ENCODE data around the gene SCGN.

Gene SCGN, protein sequence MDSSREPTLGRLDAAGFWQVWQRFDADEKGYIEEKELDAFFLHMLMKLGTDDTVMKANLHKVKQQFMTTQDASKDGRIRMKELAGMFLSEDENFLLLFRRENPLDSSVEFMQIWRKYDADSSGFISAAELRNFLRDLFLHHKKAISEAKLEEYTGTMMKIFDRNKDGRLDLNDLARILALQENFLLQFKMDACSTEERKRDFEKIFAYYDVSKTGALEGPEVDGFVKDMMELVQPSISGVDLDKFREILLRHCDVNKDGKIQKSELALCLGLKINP

DNA sequence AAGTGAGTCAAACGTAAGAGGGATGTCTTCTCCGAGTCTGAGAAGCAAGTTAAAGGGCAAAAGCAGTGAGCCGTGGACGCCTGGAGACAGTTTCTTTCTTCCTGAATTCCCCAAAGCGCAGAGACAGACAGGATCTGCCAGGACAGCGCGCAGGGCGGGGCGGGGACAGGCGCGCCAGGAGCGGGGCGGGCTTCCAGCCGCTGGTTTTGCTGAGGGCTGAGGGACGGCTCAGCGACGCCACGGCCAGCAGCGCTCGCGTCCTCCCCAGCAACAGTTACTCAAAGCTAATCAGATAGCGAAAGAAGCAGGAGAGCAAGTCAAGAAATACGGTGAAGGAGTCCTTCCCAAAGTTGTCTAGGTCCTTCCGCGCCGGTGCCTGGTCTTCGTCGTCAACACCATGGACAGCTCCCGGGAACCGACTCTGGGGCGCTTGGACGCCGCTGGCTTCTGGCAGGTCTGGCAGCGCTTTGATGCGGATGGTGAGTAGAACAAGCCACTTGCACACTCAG lies at the start of gene SCGN:
Gene SCGN (plus strand): TSS at position 209 of the 509 bp plus-strand sequence. CDS start 189 bp downstream, at position 398.
- H3K9me3 ChIP-seq (ENCODE audit: control insufficient read depth, low read length), result no peaks in the 10 kb centered on the region
- peak; percentile 64 for DNase-seq (ENCODE audit: low read depth)
- H3K9ac ChIP-seq (ENCODE audit: low read length), result no peak within 1 kb of the TSS
- peaks cover 32% of the 10 kb centered on the region for H3K4me1 ChIP-seq (ENCODE audit: control insufficient read depth, insufficient read depth, low read length)
- H3K4me3 ChIP-seq (ENCODE audit: low read length), result peak within 1 kb of the TSS; percentile 69
- H3K27me3 ChIP-seq (replicated peaks; ENCODE audit: control insufficient read depth, insufficient read depth, low read length), result peaks cover 33% of the 10 kb centered on the region
- H3K36me3 ChIP-seq (ENCODE audit: control insufficient read depth, insufficient read depth, low read length, severe bottlenecking), result no peaks in the 10 kb centered on the region

DNA sequence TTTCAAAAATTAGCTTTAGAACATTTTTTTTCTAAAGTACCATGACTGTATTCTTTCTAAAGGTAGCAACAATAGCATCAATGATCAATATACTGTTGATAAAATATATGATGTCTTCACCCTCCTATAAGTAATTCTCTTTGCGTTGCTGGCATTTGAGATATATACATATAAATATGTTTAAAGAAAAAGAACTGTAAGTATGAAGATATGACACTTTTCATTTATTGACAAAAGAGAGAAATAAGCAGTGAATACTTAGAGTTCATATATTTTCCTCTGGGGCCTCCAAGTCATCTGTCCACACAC lies 49.4 kb upstream of the SCGN start:
- Histone ChIP-seq H3K36me3 (ENCODE audit: control insufficient read depth, insufficient read depth, low read length, severe bottlenecking) (no peaks in the 10 kb centered on the region), H3K4me3 (ENCODE audit: low read length) (no peak overlapping the region), H3K4me1 (ENCODE audit: control insufficient read depth, insufficient read depth, low read length) (peaks cover 8% of the 10 kb centered on the region), H3K9ac (ENCODE audit: low read length) (no peak overlapping the region), H3K9me3 (ENCODE audit: control insufficient read depth, low read length) (no peaks in the 10 kb centered on the region), H3K27me3 (replicated peaks; ENCODE audit: control insufficient read depth, insufficient read depth, low read length) (no peaks in the 10 kb centered on the region)
- no peak for DNase-seq (ENCODE audit: low read depth)

DNA sequence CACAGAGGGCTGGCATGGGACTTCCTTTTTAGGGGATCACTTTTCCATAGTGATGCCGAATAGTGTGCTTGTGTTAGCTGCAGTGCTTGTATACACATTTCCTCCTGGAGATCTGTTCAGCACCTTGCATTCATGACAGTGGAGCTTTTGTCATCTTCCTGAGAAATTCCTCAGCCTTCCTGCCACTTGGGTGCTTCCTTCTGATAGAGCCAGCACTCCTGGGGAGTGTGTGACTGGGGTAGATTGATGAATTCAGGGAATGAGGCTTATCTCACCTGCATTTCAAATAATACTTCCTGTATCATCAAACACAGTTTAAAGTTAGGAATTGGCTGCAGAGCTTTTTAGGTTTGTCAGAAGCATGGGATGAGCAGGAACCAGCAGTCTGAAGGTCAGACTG lies 48.8 kb upstream of the SCGN start:
- Histone ChIP-seq H3K36me3 (ENCODE audit: control insufficient read depth, insufficient read depth, low read length, severe bottlenecking) (no peaks in the 10 kb centered on the region), H3K4me3 (ENCODE audit: low read length) (no peak overlapping the region), H3K9ac (ENCODE audit: low read length) (no peak overlapping the region), H3K4me1 (ENCODE audit: control insufficient read depth, insufficient read depth, low read length) (peaks cover 12% of the 10 kb centered on the region), H3K27me3 (replicated peaks; ENCODE audit: control insufficient read depth, insufficient read depth, low read length) (no peaks in the 10 kb centered on the region), H3K9me3 (ENCODE audit: control insufficient read depth, low read length) (no peaks in the 10 kb centered on the region)
- DNase-seq (ENCODE audit: low read depth), result no peak

DNA sequence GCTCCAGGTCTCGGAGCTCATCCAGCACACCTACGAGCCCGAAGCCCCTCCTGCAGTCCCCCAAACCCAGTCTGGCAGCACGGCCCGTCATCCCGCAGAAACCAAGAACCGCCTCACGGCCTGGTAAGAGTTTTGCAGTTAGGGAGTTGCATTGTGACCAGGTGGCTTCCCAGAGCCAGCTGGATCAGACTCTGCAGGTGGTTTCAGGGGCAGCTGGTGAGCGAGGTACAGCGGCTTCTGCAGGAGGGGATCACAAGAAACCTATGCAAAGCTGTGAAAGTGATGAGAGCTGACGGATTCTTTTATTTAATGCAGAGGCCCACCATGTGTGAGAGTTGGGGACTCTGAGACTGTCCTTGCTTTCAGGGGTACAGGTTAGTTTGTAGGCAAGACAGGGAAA lies 45.9 kb upstream of the SCGN start:
- H3K4me1 ChIP-seq (ENCODE audit: control insufficient read depth, insufficient read depth, low read length), result peaks cover 12% of the 10 kb centered on the region
- no peak overlapping the region for H3K4me3 ChIP-seq (ENCODE audit: low read length)
- no peak for DNase-seq (ENCODE audit: low read depth)
- no peaks in the 10 kb centered on the region for H3K9me3 ChIP-seq (ENCODE audit: control insufficient read depth, low read length)
- H3K36me3 ChIP-seq (ENCODE audit: control insufficient read depth, insufficient read depth, low read length, severe bottlenecking), result peaks cover 7% of the 10 kb centered on the region
- no peak overlapping the region for H3K9ac ChIP-seq (ENCODE audit: low read length)
- H3K27me3 ChIP-seq (replicated peaks; ENCODE audit: control insufficient read depth, insufficient read depth, low read length), result no peaks in the 10 kb centered on the region

DNA sequence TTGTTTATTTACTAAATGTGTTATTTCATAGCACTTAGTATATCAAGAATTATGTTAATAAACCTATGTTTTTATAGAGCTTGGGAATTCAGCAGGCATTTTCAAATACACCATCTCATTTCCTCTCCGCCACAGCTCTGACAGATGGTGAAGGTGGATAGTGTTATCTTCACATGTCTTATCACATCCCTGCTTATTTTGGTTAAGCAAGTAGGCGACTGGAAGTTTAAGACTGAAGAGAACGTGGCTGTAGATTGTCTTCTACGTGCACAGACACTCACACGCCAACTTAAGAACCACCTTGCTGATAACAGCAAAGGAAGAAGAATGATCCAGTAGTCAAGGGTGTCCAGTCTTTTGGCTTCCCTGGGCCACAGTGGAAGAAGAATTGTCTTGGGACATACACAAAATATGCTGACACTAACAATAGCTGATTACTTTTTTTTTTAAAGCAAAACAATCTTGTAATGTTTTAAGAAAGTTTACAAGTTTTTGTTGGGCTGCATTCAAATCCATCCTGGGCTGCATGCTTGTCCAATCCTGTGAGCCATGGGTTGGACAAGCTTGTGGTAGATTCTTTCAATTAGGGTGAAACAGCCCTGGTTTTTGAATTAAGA lies 43.3 kb upstream of the SCGN start:
- Histone ChIP-seq H3K36me3 (ENCODE audit: control insufficient read depth, insufficient read depth, low read length, severe bottlenecking) (peaks cover 7% of the 10 kb centered on the region), H3K27me3 (replicated peaks; ENCODE audit: control insufficient read depth, insufficient read depth, low read length) (no peaks in the 10 kb centered on the region), H3K9ac (ENCODE audit: low read length) (no peak overlapping the region), H3K4me3 (ENCODE audit: low read length) (no peak overlapping the region), H3K4me1 (ENCODE audit: control insufficient read depth, insufficient read depth, low read length) (peaks cover 8% of the 10 kb centered on the region), H3K9me3 (ENCODE audit: control insufficient read depth, low read length) (no peaks in the 10 kb centered on the region)
- DNase-seq (ENCODE audit: low read depth), result no peak

DNA sequence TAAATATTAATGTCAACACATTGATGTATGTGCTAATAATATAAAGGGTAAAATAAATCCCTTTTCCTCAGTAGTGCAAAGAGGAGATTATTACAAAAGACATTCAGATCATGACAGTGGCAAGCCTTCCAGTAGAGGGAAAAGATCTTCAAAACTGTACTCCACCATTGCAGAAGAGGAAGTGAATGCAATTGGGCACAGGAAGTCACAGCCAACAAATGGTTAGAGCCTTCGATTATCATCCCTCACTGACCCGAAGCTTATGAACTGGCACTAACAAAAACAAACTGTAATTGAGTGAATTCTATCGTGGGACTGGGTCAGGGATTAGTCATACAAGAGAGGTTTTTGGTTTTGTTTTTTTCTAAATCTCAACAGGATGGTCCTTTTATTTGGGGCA lies 39.3 kb upstream of the SCGN start:
- no peak for DNase-seq (ENCODE audit: low read depth)
- Histone ChIP-seq H3K9ac (ENCODE audit: low read length) (no peak overlapping the region), H3K27me3 (replicated peaks; ENCODE audit: control insufficient read depth, insufficient read depth, low read length) (no peaks in the 10 kb centered on the region)

DNA sequence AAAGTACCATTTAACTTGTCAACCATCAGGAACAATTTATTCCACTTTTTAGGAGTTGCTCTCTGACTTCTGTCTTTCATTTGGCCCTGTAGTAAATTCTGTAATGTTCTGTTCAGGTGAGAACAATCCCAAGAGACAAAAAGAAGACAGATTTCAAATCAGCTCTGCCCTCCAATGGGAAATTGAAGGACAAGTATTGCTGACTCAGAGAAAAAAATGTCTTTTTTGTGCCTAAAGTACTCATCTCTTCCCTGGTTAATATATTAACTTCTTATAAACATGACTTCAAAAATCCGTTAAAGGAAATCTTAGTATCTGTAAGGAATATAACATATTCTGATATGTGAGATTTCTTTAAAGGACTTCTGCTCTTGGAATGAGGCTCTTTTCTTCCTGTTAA lies 38.6 kb upstream of the SCGN start:
- Histone ChIP-seq H3K9ac (ENCODE audit: low read length) (no peak overlapping the region), H3K4me3 (ENCODE audit: low read length) (no peak overlapping the region), H3K36me3 (ENCODE audit: control insufficient read depth, insufficient read depth, low read length, severe bottlenecking) (peaks cover 7% of the 10 kb centered on the region), H3K4me1 (ENCODE audit: control insufficient read depth, insufficient read depth, low read length) (no peaks in the 10 kb centered on the region), H3K27me3 (replicated peaks; ENCODE audit: control insufficient read depth, insufficient read depth, low read length) (no peaks in the 10 kb centered on the region), H3K9me3 (ENCODE audit: control insufficient read depth, low read length) (no peaks in the 10 kb centered on the region)
- no peak for DNase-seq (ENCODE audit: low read depth)

More for the DNA sequence above, 39.3 kb upstream of the SCGN start:
- Histone ChIP-seq H3K4me3 (ENCODE audit: low read length) (no peak overlapping the region), H3K4me1 (ENCODE audit: control insufficient read depth, insufficient read depth, low read length) (peaks cover 3% of the 10 kb centered on the region), H3K9me3 (ENCODE audit: control insufficient read depth, low read length) (no peaks in the 10 kb centered on the region), H3K36me3 (ENCODE audit: control insufficient read depth, insufficient read depth, low read length, severe bottlenecking) (peaks cover 7% of the 10 kb centered on the region)

DNA sequence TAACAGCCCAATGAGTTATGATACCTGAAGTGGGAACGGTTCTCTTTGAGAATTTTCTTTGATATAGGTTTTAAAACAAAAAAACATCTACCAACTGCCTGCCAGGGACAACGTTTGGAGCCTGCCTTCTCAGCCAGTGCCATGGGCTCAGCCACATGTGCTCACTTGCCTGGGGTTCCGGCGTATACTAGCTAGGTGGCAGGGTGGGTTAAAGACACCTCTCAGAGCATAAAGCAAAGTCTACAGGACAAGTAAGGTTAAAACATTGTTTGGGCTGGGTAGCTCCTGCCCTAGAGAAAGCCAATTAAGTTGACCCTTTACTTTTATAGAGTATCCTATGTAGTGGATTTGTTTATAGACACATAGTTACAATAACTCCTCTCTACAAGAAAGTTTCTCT lies 38.0 kb upstream of the SCGN start:
- H3K36me3 ChIP-seq (ENCODE audit: control insufficient read depth, insufficient read depth, low read length, severe bottlenecking), result peaks cover 7% of the 10 kb centered on the region
- no peak overlapping the region for H3K9ac ChIP-seq (ENCODE audit: low read length)
- H3K4me1 ChIP-seq (ENCODE audit: control insufficient read depth, insufficient read depth, low read length), result no peaks in the 10 kb centered on the region
- H3K27me3 ChIP-seq (replicated peaks; ENCODE audit: control insufficient read depth, insufficient read depth, low read length), result no peaks in the 10 kb centered on the region
- DNase-seq (ENCODE audit: low read depth), result no peak
- H3K9me3 ChIP-seq (ENCODE audit: control insufficient read depth, low read length), result no peaks in the 10 kb centered on the region
- H3K4me3 ChIP-seq (ENCODE audit: low read length), result no peak overlapping the region

DNA sequence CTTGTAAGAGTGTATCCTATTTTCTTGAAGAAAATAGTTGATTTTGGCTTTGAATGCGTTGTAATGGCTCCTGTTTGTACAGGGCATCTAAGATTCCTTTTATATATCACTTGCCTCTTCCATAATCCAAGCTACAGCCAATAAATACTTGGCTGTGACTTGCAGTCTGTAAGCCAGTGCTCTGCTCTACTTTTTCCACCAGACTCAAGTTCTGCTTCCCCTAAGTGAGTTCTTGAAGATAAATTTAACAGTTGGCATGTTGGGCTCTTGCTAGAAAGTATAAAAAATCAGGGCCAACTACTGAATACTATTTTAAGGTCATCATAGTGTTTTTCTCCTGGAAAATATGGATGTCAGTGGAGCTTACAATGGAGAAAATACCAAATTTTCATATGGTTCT lies 36.5 kb upstream of the SCGN start:
- no peaks in the 10 kb centered on the region for H3K27me3 ChIP-seq (replicated peaks; ENCODE audit: control insufficient read depth, insufficient read depth, low read length)

DNA sequence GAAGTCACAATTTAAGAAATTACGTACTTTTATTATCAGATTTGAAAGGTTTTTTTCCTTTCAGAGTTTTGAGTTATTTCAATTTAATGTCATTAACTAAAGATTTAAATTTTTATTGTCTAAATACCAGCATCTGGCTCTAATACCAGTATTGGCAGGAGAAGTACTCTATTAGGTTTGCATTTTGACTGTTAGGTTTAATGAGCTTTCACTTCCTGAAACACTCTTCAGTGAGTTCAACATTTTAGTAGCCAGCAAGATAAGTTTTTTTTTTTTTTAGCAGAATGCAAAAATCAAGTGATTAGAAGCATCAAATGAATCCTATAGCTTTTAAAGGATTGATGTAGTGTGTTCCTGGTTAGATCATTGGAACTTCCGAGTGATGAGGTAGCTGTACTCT lies 34.0 kb upstream of the SCGN start:
- H3K36me3 ChIP-seq (ENCODE audit: control insufficient read depth, insufficient read depth, low read length, severe bottlenecking), result peaks cover 12% of the 10 kb centered on the region

More for the DNA sequence above, 36.5 kb upstream of the SCGN start:
- Histone ChIP-seq H3K9ac (ENCODE audit: low read length) (no peak overlapping the region), H3K4me1 (ENCODE audit: control insufficient read depth, insufficient read depth, low read length) (no peaks in the 10 kb centered on the region), H3K9me3 (ENCODE audit: control insufficient read depth, low read length) (no peaks in the 10 kb centered on the region), H3K4me3 (ENCODE audit: low read length) (no peak overlapping the region), H3K36me3 (ENCODE audit: control insufficient read depth, insufficient read depth, low read length, severe bottlenecking) (peaks cover 4% of the 10 kb centered on the region)
- DNase-seq (ENCODE audit: low read depth), result no peak

DNA sequence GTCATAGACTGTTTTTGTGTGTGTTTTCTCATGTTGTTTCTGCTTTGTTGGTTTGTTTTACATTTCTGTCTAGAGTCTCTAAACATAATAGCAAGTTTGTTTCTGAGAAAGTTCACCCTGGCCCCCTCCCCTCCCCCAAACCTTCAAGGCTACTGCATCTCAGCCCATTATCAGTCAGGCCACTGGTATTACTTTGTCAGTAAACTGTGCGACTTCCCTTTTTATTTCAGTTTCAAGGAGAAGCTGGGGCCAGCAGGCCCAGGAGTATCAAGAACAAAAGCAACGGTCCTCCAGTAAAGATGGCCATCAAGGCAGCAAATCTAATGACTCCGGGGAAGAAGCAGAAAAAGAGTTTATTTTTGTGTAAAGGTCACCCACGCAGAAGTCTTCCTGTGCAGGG lies 32.8 kb upstream of the SCGN start:
- Histone ChIP-seq H3K4me1 (ENCODE audit: control insufficient read depth, insufficient read depth, low read length) (no peaks in the 10 kb centered on the region), H3K27me3 (replicated peaks; ENCODE audit: control insufficient read depth, insufficient read depth, low read length) (no peaks in the 10 kb centered on the region), H3K36me3 (ENCODE audit: control insufficient read depth, insufficient read depth, low read length, severe bottlenecking) (peaks cover 12% of the 10 kb centered on the region), H3K4me3 (ENCODE audit: low read length) (no peak overlapping the region), H3K9ac (ENCODE audit: low read length) (no peak overlapping the region), H3K9me3 (ENCODE audit: control insufficient read depth, low read length) (no peaks in the 10 kb centered on the region)
- DNase-seq (ENCODE audit: low read depth), result no peak

More for the DNA sequence above, 34.0 kb upstream of the SCGN start:
- Histone ChIP-seq H3K27me3 (replicated peaks; ENCODE audit: control insufficient read depth, insufficient read depth, low read length) (no peaks in the 10 kb centered on the region), H3K4me3 (ENCODE audit: low read length) (no peak overlapping the region), H3K4me1 (ENCODE audit: control insufficient read depth, insufficient read depth, low read length) (no peaks in the 10 kb centered on the region), H3K9me3 (ENCODE audit: control insufficient read depth, low read length) (no peaks in the 10 kb centered on the region), H3K9ac (ENCODE audit: low read length) (no peak overlapping the region)
- DNase-seq (ENCODE audit: low read depth), result no peak

Measured in adipocyte (in vitro differentiated cells).